KBM-7 (cell line): Measurements from ENCODE around the gene ADM2.
"Not testable (repeated sequence)": the region's sequence is repeated elsewhere in the genome, so short reads cannot be mapped to it uniquely, and the experiment has no call there.

ENCODE experiments used
- DNase-seq: peaks from one replicate; pipeline ENCODE4 v3.0.0-alpha.2; 2015
- in situ Hi-C: fragments of 300-500 bp; cut with MboI; formaldehyde crosslinking; loops from 2 replicates; pipeline ENCODE4 v1.14.3; 2020; ENCODE audit warnings: low sequenced_read_pairs, low pct_unique_long_range_greater_than_20kb, mixed read lengths

ADM2 gene

DNA sequence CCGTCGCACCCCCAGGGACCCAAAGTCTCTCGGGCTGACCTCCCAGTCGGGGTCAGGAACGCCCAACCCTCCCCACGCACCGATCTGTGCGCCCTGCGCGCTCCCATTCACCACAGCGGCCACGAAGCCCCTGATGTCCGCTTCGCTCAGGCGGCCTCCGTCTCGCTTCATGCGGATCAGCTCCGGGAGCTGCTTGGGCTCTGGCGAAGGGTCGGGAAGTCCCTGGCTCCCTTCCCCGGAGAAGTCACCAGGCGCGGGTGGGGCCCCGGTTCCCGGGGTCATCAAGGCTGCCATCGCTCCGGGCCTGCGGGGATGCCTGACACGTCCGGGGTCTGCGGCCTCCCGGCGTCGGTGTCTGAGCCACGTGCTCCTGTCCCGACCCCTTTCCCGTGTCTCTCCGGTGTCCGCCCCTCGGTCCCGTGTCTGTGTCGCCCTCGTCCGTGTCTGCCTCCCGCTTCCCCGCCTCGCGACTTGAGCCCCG lies 48.1 kb downstream of the ADM2 start:
- in situ Hi-C loops: no loop called here
- no peak for DNase-seq

- DNase-seq: no peak
- in situ Hi-C loops: no loop called here
Observed at GRCh38 chr22:50529897-50530579, 48.7 kb downstream of the ADM2 start, which contains the start of gene TYMP. TYMP (minus strand) TSS chr22:50530012; CDS start chr22:50529709, 303 bp downstream.

GRCh38 chr22:50530580-50530876 lies 49.2 kb downstream of the ADM2 start:
- DNase-seq: no peak
- in situ Hi-C loops: no loop called here

- in situ Hi-C loops: no loop called here
- no peak for DNase-seq
Observed at GRCh38 chr22:50530877-50531545, 49.7 kb downstream of the ADM2 start.

- in situ Hi-C loops: no loop called here
- DNase-seq: no peak
Observed at GRCh38 chr22:50531546-50531961, 50.2 kb downstream of the ADM2 start.

DNA sequence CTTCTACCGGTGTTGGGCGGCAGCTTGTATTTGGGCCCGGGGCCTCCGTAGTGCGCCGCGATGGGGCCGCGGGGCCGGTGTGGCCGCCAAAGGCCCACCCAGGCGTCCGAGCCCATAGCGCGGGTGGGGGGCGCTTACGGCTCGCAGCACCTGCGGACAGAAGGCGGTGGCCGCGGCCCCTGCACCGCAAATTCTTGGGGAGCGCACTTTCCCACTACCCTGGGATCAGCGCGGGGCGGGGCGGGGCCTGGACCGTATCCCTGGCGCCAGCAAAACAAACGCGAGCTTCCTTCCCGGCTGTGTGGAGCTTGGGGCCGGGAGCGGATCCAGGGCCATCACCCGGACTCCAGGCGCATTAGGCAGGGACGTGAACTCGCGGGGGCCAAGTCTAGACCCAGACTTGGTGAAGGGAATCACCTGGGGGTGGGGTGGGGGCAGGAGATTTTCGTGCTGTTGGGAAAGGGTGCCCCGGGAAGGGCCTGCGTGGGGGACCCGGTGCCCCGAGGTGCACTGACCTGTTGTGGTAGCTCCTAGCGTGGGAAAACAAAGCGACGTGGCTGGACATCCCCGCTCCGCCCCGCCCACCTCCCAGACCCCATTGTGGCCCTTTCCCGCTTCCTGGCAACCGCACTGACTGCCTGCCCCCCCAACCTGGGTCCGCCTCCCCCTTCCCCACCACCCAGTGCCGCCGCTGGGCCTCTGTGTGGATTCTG lies 50.8 kb downstream of the ADM2 start:
- in situ Hi-C loops: no loop called here
- DNase-seq: no peak

DNA sequence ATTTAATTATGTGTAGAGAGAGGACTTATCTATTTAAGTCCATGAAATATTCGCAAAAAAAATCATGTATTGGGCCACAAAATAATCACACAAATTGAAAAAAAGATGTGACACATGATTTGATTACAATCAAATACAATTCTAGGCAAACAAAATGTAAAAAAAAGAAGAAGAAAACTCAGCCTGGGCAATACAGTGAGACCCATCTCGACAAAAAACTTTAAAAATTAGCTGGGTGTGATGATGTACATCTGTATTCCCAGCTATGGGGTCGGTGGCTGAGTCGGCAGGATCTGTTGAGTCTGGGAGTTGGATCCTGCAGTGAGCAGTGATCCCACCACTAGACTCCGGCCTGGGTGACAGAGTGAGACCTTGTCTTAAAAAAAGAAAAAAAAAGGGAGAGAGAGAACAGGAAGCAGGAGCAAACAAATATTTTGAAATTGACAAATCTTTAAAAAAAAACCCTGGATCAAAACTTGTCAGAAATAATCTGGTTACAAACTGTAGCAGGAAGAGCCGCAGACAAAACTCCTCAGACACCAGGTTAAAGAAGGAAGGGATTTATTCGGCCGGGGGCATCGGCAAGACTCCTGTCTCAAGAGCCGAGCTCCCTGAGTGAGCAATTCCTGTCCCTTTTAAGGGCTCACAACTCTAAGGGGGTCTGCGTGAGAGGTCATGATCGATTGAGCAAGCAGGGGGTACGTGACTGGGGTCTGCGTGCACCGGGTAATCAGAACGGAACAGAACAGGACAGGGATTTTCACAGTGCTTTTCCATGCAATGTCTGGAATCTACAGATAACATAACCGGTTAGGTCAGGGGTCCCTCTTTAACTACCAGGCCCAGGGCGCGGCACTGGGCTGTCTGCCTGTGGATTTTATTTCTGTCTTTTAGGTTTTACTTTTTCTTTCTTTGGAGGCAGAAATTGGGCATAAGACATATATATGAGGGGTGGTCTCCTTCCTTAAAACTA lies 51.8 kb downstream of the ADM2 start:
- in situ Hi-C loops: no loop called here
- no peak for DNase-seq

DNA sequence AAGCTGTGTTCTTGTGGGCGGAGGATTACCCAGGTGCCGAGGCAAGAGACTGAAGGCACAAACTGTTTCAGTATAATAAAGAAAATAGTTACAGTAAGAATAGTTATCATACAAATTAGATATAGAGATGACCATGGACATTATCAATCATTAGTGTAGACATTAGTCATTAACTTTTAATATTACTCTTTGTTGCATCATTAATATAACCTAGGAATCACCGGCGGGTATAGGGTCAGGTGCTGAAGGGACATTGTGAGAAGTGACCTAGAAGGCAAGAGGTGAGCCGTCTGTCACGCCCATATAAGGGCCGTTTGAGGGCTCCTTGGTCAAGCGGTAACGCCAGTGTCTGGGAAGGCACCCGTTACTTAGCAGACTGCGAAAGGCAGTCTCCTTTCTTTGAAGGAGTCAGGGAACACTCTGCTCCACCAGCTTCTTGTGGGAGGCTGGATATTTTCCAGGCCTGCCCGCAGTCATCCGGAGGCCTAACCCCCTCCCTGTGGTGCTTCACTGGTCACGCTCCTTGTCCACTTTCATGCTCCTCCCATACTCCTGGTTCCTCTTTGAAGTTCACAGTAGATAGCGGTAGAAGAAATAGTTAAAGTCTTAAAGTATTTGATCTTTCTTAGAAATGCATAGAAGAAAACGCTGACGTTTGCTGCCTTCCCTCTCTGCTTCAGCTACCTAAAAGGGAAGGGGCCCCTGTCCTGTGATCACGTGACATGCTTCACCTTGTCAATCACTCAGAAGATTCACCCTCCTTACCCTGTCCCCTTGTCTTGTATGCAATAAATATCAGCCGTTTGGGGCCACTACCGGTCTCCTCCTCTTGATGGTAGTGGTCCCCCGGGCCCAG lies 52.7 kb downstream of the ADM2 start:
- in situ Hi-C loops: not testable (repeated sequence)
- peak; percentile 69 for DNase-seq

- no peak for DNase-seq
- in situ Hi-C loops: no loop called here
Observed at GRCh38 chr22:50535113-50535512, 53.8 kb downstream of the ADM2 start.
